Mesendoderm (in vitro differentiated cells): Measurements from ENCODE around the gene RIMBP3C.
"Not testable (repeated sequence)": the region's sequence is repeated elsewhere in the genome, so short reads cannot be mapped to it uniquely, and the experiment has no call there.

Source experiments
- DNase-seq: peaks from one replicate; pipeline ENCODE4 v3.0.0; 2013
- H2AK5ac ChIP-seq: 2 replicates; pipeline ENCODE4 v1.6.1; 2013; ENCODE audit warnings: low read length, inconsistent platforms
- H2BK120ac ChIP-seq: 2 replicates; pipeline ENCODE4 v1.6.1; 2013; ENCODE audit warnings: low read depth, mild to moderate bottlenecking, low read length, moderate library complexity, mixed read lengths
- H2BK15ac ChIP-seq: replicated peaks from 2 replicates; pipeline ENCODE4 v1.6.1; 2013; ENCODE audit warnings: low read depth, mild to moderate bottlenecking, moderate library complexity
- H2BK5ac ChIP-seq: 2 replicates; pipeline ENCODE4 v1.6.1; 2013; ENCODE audit warnings: low read length, inconsistent platforms
- H3K18ac ChIP-seq: 2 replicates; pipeline ENCODE4 v1.6.1; 2013; ENCODE audit warnings: mild to moderate bottlenecking, low read length, mixed read lengths
- H3K23ac ChIP-seq: one replicate; pipeline ENCODE4 v1.6.1; 2013; ENCODE audit warnings: low read length
- H3K27ac ChIP-seq: 2 replicates; pipeline ENCODE4 v1.5.1; 2013; ENCODE audit warnings: low read depth, mild to moderate bottlenecking, inconsistent platforms, low read length, moderate library complexity
- H3K27me3 ChIP-seq: 2 replicates; pipeline ENCODE4 v1.6.1; 2013; ENCODE audit warnings: low read length, control low read depth, mild to moderate bottlenecking, inconsistent platforms; ENCODE audit not compliant: insufficient read depth, poor library complexity
- H3K36me3 ChIP-seq: 2 replicates; pipeline ENCODE4 v1.6.1; 2013; ENCODE audit warnings: low read length, inconsistent platforms; ENCODE audit not compliant: control insufficient read depth, insufficient read depth
- H3K4ac ChIP-seq: one replicate; pipeline ENCODE4 v1.6.1; 2013; ENCODE audit warnings: low read depth, mild to moderate bottlenecking, low read length, moderate library complexity
- H3K4me1 ChIP-seq: 2 replicates; pipeline ENCODE4 v1.6.1; 2013; ENCODE audit warnings: low read depth, low read length, inconsistent platforms; ENCODE audit not compliant: control insufficient read depth
- H3K4me2 ChIP-seq: 2 replicates; pipeline ENCODE4 v1.6.1; 2013; ENCODE audit warnings: low read length
- H3K4me3 ChIP-seq: 2 replicates; pipeline ENCODE4 v1.5.1; 2013; ENCODE audit warnings: mild to moderate bottlenecking, low read length
- H3K56ac ChIP-seq: one replicate; pipeline ENCODE4 v1.6.1; 2013; ENCODE audit warnings: low read length
- H3K79me1 ChIP-seq: 2 replicates; pipeline ENCODE4 v1.6.1; 2013; ENCODE audit warnings: low read length, inconsistent platforms
- H3K79me2 ChIP-seq: 2 replicates; pipeline ENCODE4 v1.6.1; 2013; ENCODE audit warnings: mild to moderate bottlenecking, low read length; ENCODE audit not compliant: control insufficient read depth, insufficient read depth
- H3K9ac ChIP-seq: 2 replicates; pipeline ENCODE4 v1.6.1; 2013; ENCODE audit warnings: low read length, inconsistent platforms
- H4K5ac ChIP-seq: one replicate; pipeline ENCODE4 v1.6.1; 2013; ENCODE audit warnings: low read length
- H4K8ac ChIP-seq: one replicate; pipeline ENCODE4 v1.6.1; 2013; ENCODE audit warnings: low read depth, mild to moderate bottlenecking, control low read depth, low read length, moderate library complexity
- WGBS: extraction: QIAGEN DNeasy Blood & Tissue Kit; methylation state at CpG from one replicate; pipeline ENCODE4 v1.1.7; 2013; ENCODE audit warnings: low lambda C conversion rate, missing lambda C conversion rate; ENCODE audit not compliant: insufficient coverage; ENCODE audit errors: extremely low coverage; 5-methylcytosine and 5-hydroxymethylcytosine counted together

The RIMBP3C gene

DNA sequence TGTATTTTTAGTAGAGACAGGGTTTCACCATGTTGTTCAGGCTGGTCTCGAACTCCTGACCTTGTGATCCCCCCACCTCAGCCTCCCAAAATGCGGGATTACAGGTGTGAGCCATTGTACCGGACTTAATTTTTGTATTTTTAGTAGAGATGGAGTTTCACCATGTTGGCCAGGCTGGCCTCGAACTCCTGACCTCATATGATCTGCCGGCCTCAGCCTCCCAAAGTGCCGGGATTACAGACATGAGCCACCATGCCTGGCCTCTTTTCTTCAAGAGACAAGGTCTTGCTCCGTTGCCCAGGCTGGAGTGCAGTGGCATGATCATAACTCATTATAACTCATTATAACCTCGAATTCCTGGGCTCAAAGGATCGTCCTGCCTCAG, 29.4 kb upstream of the RIMBP3C start:
- Histone ChIP-seq H3K79me2 (peaks cover 88% of the 10 kb centered on the region), H3K79me1 (peaks cover 19% of the 10 kb centered on the region)
- H3K36me3 ChIP-seq, H3K56ac ChIP-seq, H2BK5ac ChIP-seq, H3K9ac ChIP-seq, H4K8ac ChIP-seq, H3K23ac ChIP-seq, H3K4ac ChIP-seq, H3K4me1 ChIP-seq, H3K18ac ChIP-seq, H2AK5ac ChIP-seq, H3K27me3 ChIP-seq, H2BK120ac ChIP-seq, H2BK15ac ChIP-seq, H3K27ac ChIP-seq, H3K4me3 ChIP-seq, DNase-seq, H4K5ac ChIP-seq, H3K4me2 ChIP-seq: not testable (repeated sequence)
- no CpG with 5 or more reads among the region's 9 CpGs for WGBS

- Histone ChIP-seq H3K27me3 (no peaks in the 10 kb centered on the region), H3K4me3 (no peak overlapping the region), H2BK120ac (no peak overlapping the region), H3K4me2 (no peak overlapping the region), H4K5ac (no peak overlapping the region), H3K9ac (no peak overlapping the region), H2BK15ac (no peak overlapping the region), H3K4ac (no peak overlapping the region), H2BK5ac (no peak overlapping the region), H3K56ac (no peak overlapping the region), H3K27ac (no peak overlapping the region), H3K79me1 (peaks cover 15% of the 10 kb centered on the region), H3K79me2 (peaks cover 86% of the 10 kb centered on the region), H3K4me1 (no peaks in the 10 kb centered on the region), H2AK5ac (no peak overlapping the region), H4K8ac (no peak overlapping the region), H3K18ac (no peak overlapping the region), H3K23ac (no peak overlapping the region), H3K36me3 (peaks cover 3% of the 10 kb centered on the region)
- DNase-seq, result no peak
- WGBS, result no CpG with 5 or more reads among the region's 6 CpGs
These were observed 28.2 kb upstream of the RIMBP3C start for GRCh38 chr22:21579474-21579851.

DNA sequence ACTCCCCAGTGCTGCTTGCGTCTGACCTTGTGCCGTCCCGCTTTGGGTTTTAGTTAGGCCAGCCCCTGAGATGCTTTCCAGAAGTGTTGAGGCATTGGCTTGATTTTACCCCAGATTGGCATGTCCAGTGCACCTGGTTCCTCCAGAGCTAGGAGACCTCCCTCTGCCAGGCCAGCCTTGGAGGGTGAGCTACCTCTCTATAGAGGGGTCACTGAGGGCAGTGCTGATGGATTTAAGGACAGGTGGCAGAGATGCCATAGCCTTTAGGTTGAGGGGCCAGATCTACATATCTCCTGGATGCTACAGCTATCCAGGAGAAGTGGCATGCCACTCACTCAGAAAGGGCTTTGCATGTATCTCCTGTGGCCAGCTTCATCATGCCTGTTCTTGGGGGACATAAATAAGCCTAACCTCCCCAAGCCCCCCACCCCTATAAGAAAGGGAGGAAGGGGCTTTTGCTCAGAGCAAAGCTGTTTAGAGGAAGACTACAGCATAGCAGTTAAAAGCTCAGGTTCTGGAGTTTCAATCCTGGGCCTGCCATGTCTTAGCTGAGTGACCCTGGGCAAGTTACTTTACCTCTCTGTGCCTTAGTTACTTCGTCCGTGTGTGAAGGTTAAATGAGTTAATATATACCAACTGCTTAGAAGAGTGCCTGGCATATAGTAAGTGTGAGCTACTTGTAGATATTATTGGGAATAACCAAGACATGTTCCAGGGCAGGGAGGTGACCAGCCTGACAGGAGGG, 22.7 kb upstream of the RIMBP3C start:
- H2BK120ac ChIP-seq, result no peak overlapping the region
- no peak overlapping the region for H2BK15ac ChIP-seq
- no CpG with 5 or more reads among the region's 5 CpGs for WGBS
- no peak overlapping the region for H3K18ac ChIP-seq
- H3K36me3 ChIP-seq, result peaks cover 2% of the 10 kb centered on the region
- no peak for DNase-seq
- H3K4me2 ChIP-seq, result no peak overlapping the region
- no peak overlapping the region for H4K5ac ChIP-seq
- peaks cover 9% of the 10 kb centered on the region for H3K4me1 ChIP-seq
- peaks cover 4% of the 10 kb centered on the region for H3K79me1 ChIP-seq
- no peak overlapping the region for H2AK5ac ChIP-seq
- no peak overlapping the region for H3K27ac ChIP-seq
- H3K27me3 ChIP-seq, result no peaks in the 10 kb centered on the region
- H3K56ac ChIP-seq, result no peak overlapping the region
- H3K9ac ChIP-seq, result no peak overlapping the region
- peaks cover 91% of the 10 kb centered on the region for H3K79me2 ChIP-seq
- H3K4me3 ChIP-seq, result no peak overlapping the region
- H4K8ac ChIP-seq, result no peak overlapping the region
- H3K23ac ChIP-seq, result no peak overlapping the region
- no peak overlapping the region for H2BK5ac ChIP-seq
- H3K4ac ChIP-seq, result no peak overlapping the region

DNA sequence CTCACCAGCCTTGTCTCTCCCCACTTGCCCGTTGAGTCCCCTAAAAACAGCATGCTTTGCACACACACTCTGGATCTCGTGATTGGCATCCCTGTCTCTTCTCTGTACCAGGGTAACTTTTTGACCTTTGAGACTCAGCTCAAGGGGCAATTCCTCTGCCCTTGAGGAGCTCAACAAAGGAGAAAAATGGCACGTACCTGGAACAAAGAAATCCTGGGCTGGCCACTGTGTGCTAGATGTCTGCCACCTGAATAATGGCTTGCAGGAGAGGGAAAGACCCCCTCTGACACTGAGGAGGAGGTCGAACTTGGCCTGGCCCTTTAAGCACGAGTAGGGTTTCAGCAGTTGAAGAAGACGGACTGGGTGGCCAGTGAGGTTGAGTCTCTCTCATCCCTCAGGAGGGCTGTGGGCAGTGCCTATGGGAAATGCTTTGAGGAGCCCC, 22.1 kb upstream of the RIMBP3C start:
- no peaks in the 10 kb centered on the region for H3K27me3 ChIP-seq
- no peak overlapping the region for H3K4me3 ChIP-seq
- WGBS, result no CpG with 5 or more reads among the region's 6 CpGs
- peaks cover 4% of the 10 kb centered on the region for H3K79me1 ChIP-seq
- no peak overlapping the region for H2AK5ac ChIP-seq
- H3K36me3 ChIP-seq, result peaks cover 2% of the 10 kb centered on the region
- H3K56ac ChIP-seq, result no peak overlapping the region
- no peak overlapping the region for H3K23ac ChIP-seq
- H4K5ac ChIP-seq, result no peak overlapping the region
- H3K9ac ChIP-seq, result no peak overlapping the region
- peaks cover 93% of the 10 kb centered on the region for H3K79me2 ChIP-seq
- H2BK120ac ChIP-seq, result no peak overlapping the region
- no peak overlapping the region for H3K27ac ChIP-seq
- no peak for DNase-seq
- no peak overlapping the region for H4K8ac ChIP-seq
- peaks cover 9% of the 10 kb centered on the region for H3K4me1 ChIP-seq
- H2BK5ac ChIP-seq, result no peak overlapping the region
- H3K18ac ChIP-seq, result no peak overlapping the region
- no peak overlapping the region for H2BK15ac ChIP-seq
- no peak overlapping the region for H3K4me2 ChIP-seq
- no peak overlapping the region for H3K4ac ChIP-seq

DNA sequence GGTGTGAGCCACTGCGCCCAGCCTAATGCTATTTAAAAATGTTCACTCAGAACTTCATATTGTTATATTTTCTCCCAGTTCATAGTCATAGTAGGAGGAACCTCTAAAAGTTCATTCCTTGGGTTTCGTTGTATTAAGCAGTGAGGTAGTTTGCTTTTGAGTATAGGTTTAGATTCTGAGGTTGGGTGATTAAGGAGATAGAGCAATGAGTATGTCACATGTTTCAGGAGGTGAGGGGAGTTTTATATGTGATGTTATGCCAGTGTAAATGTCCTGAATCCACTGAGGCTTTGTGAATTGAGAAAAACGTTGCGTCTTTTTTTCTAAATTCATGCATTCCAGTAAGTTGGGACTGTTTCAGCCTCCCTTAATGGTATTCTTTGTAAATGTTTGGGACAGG, 20.4 kb upstream of the RIMBP3C start:
- H3K4me3 ChIP-seq, result no peak overlapping the region
- H3K56ac ChIP-seq, result no peak overlapping the region
- no peak overlapping the region for H2AK5ac ChIP-seq
- H3K79me2 ChIP-seq, result peaks cover 86% of the 10 kb centered on the region
- no peak overlapping the region for H3K4me2 ChIP-seq
- peaks cover 9% of the 10 kb centered on the region for H3K4me1 ChIP-seq
- H2BK120ac ChIP-seq, result no peak overlapping the region
- H4K5ac ChIP-seq, result no peak overlapping the region
- H3K9ac ChIP-seq, result no peak overlapping the region
- no peak overlapping the region for H4K8ac ChIP-seq
- H3K36me3 ChIP-seq, result no peaks in the 10 kb centered on the region
- no peak overlapping the region for H3K18ac ChIP-seq
- no peaks in the 10 kb centered on the region for H3K27me3 ChIP-seq
- no CpG with 5 or more reads among the region's 4 CpGs for WGBS
- DNase-seq, result no peak
- no peak overlapping the region for H3K4ac ChIP-seq
- no peak overlapping the region for H3K23ac ChIP-seq
- H2BK5ac ChIP-seq, result no peak overlapping the region
- peaks cover 2% of the 10 kb centered on the region for H3K79me1 ChIP-seq
- H3K27ac ChIP-seq, result no peak overlapping the region
- H2BK15ac ChIP-seq, result no peak overlapping the region

- Histone ChIP-seq H3K4me1 (peaks cover 9% of the 10 kb centered on the region), H2BK120ac (no peak overlapping the region), H3K27ac (no peak overlapping the region), H4K5ac (no peak overlapping the region), H3K56ac (no peak overlapping the region), H2AK5ac (no peak overlapping the region), H3K36me3 (no peaks in the 10 kb centered on the region), H3K4ac (no peak overlapping the region), H4K8ac (no peak overlapping the region), H3K4me2 (no peak overlapping the region), H3K79me2 (peaks cover 74% of the 10 kb centered on the region), H3K4me3 (no peak overlapping the region), H3K18ac (no peak overlapping the region), H2BK15ac (no peak overlapping the region), H3K27me3 (no peaks in the 10 kb centered on the region), H2BK5ac (no peak overlapping the region), H3K23ac (no peak overlapping the region), H3K79me1 (peaks cover 2% of the 10 kb centered on the region), H3K9ac (peak overlapping the region; percentile 7)
- DNase-seq, result no peak
- WGBS, result 100% methylated on average over 1 of the region's 4 CpGs
These were observed 19.1 kb upstream of the RIMBP3C start for GRCh38 chr22:21570398-21570797.
